NOMO-1 treated with dmso at 0.1 percent for 144 hours (cell line): ENCODE measurements around the gene RNF141.

Source experiments
- DNase-seq: peaks from one replicate; lab custom pipeline; 2025; ENCODE audit not compliant: unreplicated experiment; lab: John Stamatoyannopoulos, UW

The RNF141 gene

GRCh38 chr11:10540915-10541560, at the start of gene RNF141:
RNF141 (minus strand) TSS chr11:10541187; CDS start chr11:10534158, 7,029 bp downstream.
- DNase-seq = peak; percentile 83

GRCh38 chr11:10590218-10590915, 49.4 kb upstream of the RNF141 start:
- no peak for DNase-seq

- no peak for DNase-seq
Measured at GRCh38 chr11:10588904-10589303, 47.9 kb upstream of the RNF141 start.

GRCh38 chr11:10587995-10588394, 47.0 kb upstream of the RNF141 start:
- no peak for DNase-seq

GRCh38 chr11:10587388-10587787, 46.4 kb upstream of the RNF141 start:
- DNase-seq = no peak

GRCh38 chr11:10584071-10584501, 43.1 kb upstream of the RNF141 start:
- DNase-seq = no peak

- DNase-seq = peak; percentile 85
Measured at GRCh38 chr11:10581481-10582019, 40.6 kb upstream of the RNF141 start.

GRCh38 chr11:10580623-10581022, 39.6 kb upstream of the RNF141 start:
- no peak for DNase-seq

- DNase-seq = no peak
Measured at GRCh38 chr11:10579700-10580099, 38.7 kb upstream of the RNF141 start.

GRCh38 chr11:10576035-10576398, 35.0 kb upstream of the RNF141 start:
- no peak for DNase-seq

GRCh38 chr11:10575346-10576034, 34.5 kb upstream of the RNF141 start:
- no peak for DNase-seq

GRCh38 chr11:10573556-10573955, 32.6 kb upstream of the RNF141 start:
- no peak for DNase-seq

GRCh38 chr11:10573028-10573427, 32.0 kb upstream of the RNF141 start:
- no peak for DNase-seq

GRCh38 chr11:10572533-10572932, 31.5 kb upstream of the RNF141 start:
- no peak for DNase-seq

GRCh38 chr11:10568486-10568941, 27.5 kb upstream of the RNF141 start, which contains the start of gene LYVE1:
LYVE1 (minus strand) TSS chr11:10568665; CDS start chr11:10568532, 133 bp downstream.
- DNase-seq = no peak

- DNase-seq = no peak
Measured at GRCh38 chr11:10567446-10567845, 26.5 kb upstream of the RNF141 start.

- no peak for DNase-seq
Measured at GRCh38 chr11:10566257-10566957, 25.4 kb upstream of the RNF141 start.

GRCh38 chr11:10565493-10565892, 24.5 kb upstream of the RNF141 start:
- DNase-seq = no peak

GRCh38 chr11:10564696-10565318, 23.8 kb upstream of the RNF141 start:
- DNase-seq = no peak

GRCh38 chr11:10564030-10564429, 23.0 kb upstream of the RNF141 start:
- DNase-seq = no peak

- DNase-seq = no peak
Measured at GRCh38 chr11:10561947-10562346, 21.0 kb upstream of the RNF141 start.
